IMR-90 (cell line): ENCODE results near the gene NME7. TPM values are rescaled to one million over a fixed set of nuclear protein-coding genes. Genes with fewer than 3 reads are reported as not detected.
A peak's percentile ranks its signal among the peaks of the same experiment; 100 is the strongest.

Experiments
- ATAC-seq: fragments of 200-7000 bp; cut with Tn5 transposase; 2 replicates; pipeline ENCODE4 v1.9.1; 2020; ENCODE audit warnings: low read depth, mild to moderate bottlenecking, moderate library complexity
- BruUV-seq: library from RNA; stranded (reverse); fragments of 400-500 nt; replicated peaks from 2 replicates; lab custom pipeline; 2021; lab: Mats Ljungman, UMichigan
- CTCF ChIA-PET: fragments of 300-600 bp; formaldehyde crosslinking; extraction: SDS; loops from one replicate; lab custom pipeline; 2021; ENCODE audit warnings: antibody characterized with exemption; lab: Yijun Ruan, JAX
- POLR2A ChIA-PET: fragments of 300-600 bp; sonication (Branson Sonifier 250); formaldehyde crosslinking; loops from one replicate; lab custom pipeline; 2022; ENCODE audit warnings: antibody characterized with exemption; ENCODE audit not compliant: unreplicated experiment; lab: Charles Lee
- DNase-seq: peaks from one replicate; pipeline ENCODE4 v3.0.0; 2013
- H2AFZ ChIP-seq: replicated peaks from 2 replicates; pipeline ENCODE3; 2013; ENCODE audit warnings: low read length, mild to moderate bottlenecking; ENCODE audit not compliant: poor library complexity
- H2AK5ac ChIP-seq: 2 replicates; pipeline ENCODE4 v1.6.1; 2013; ENCODE audit warnings: low read depth, low read length, inconsistent platforms
- H2AK9ac ChIP-seq: replicated peaks from 2 replicates; pipeline ENCODE3; 2013; ENCODE audit warnings: mild to moderate bottlenecking, low read depth, low read length, moderate library complexity; ENCODE audit not compliant: poor library complexity
- H2BK120ac ChIP-seq: 2 replicates; pipeline ENCODE4 v1.6.1; 2013; ENCODE audit warnings: low read depth, low read length, inconsistent platforms
- H2BK15ac ChIP-seq: 3 replicates; pipeline ENCODE4 v1.6.1; 2013; ENCODE audit warnings: low read depth, low read length, inconsistent platforms
- H2BK20ac ChIP-seq: 2 replicates; pipeline ENCODE4 v1.6.1; 2013; ENCODE audit warnings: low read depth, mild to moderate bottlenecking, inconsistent platforms, low read length, moderate library complexity
- H2BK5ac ChIP-seq: 2 replicates; pipeline ENCODE4 v1.6.1; 2013; ENCODE audit warnings: mild to moderate bottlenecking, low read depth, low read length, inconsistent platforms; ENCODE audit not compliant: poor library complexity, severe bottlenecking
- H3K14ac ChIP-seq: replicated peaks from 2 replicates; pipeline ENCODE4 v1.6.1; 2013; ENCODE audit warnings: low read depth, low read length, inconsistent platforms
- H3K18ac ChIP-seq: 2 replicates; pipeline ENCODE4 v1.6.1; 2013; ENCODE audit warnings: low read depth, low read length, control low read depth
- H3K23ac ChIP-seq: 2 replicates; pipeline ENCODE4 v1.6.1; 2013; ENCODE audit warnings: low read depth, low read length, inconsistent platforms
- H3K27ac ChIP-seq: 2 replicates; pipeline ENCODE4 v1.5.1; 2013; ENCODE audit warnings: mild to moderate bottlenecking, control low read depth, low read length; ENCODE audit not compliant: insufficient read depth
- H3K27me3 ChIP-seq: 2 replicates; pipeline ENCODE4 v1.6.1; 2013; ENCODE audit warnings: low read length; ENCODE audit not compliant: control insufficient read depth, insufficient read depth
- H3K36me3 ChIP-seq: 2 replicates; pipeline ENCODE4 v1.6.1; 2013; ENCODE audit warnings: low read length, mixed read lengths; ENCODE audit not compliant: control insufficient read depth, insufficient read depth
- H3K4ac ChIP-seq: 2 replicates; pipeline ENCODE4 v1.6.1; 2013; ENCODE audit warnings: low read depth, low read length, inconsistent platforms
- H3K4me1 ChIP-seq: 2 replicates; pipeline ENCODE4 v1.6.1; 2013; ENCODE audit warnings: low read length, mixed read lengths; ENCODE audit not compliant: control insufficient read depth, insufficient read depth
- H3K4me2 ChIP-seq: 2 replicates; pipeline ENCODE4 v1.6.1; 2013; ENCODE audit warnings: low read depth, mild to moderate bottlenecking, control low read depth, low read length, moderate library complexity
- H3K4me3 ChIP-seq: 2 replicates; pipeline ENCODE4 v1.5.1; 2013; ENCODE audit warnings: low read depth, mild to moderate bottlenecking, control low read depth, low read length, moderate library complexity; ENCODE audit not compliant: insufficient read depth
- H3K56ac ChIP-seq: 2 replicates; pipeline ENCODE4 v1.6.1; 2013; ENCODE audit warnings: low read length, inconsistent platforms; ENCODE audit not compliant: insufficient read depth; ENCODE audit errors: extremely low read depth
- H3K79me1 ChIP-seq, 2 experiments: 2 replicates each; pipeline ENCODE4 v1.6.1; 2013; ENCODE audit warnings: low read length in 2 of 2, inconsistent platforms in 1 of 2, low read depth in 1 of 2
- H3K9ac ChIP-seq: 2 replicates; pipeline ENCODE4 v1.6.1; 2013; ENCODE audit warnings: low read depth, low read length, control low read depth
- H3K9me1 ChIP-seq: 2 replicates; pipeline ENCODE4 v1.6.1; 2013; ENCODE audit warnings: low read length, inconsistent platforms; ENCODE audit not compliant: insufficient read depth
- H3K9me3 ChIP-seq: 2 replicates; pipeline ENCODE4 v1.6.1; 2013; ENCODE audit warnings: low read length; ENCODE audit not compliant: control insufficient read depth, insufficient read depth
- H4K20me1 ChIP-seq: 2 replicates; pipeline ENCODE4 v1.6.1; 2013; ENCODE audit warnings: low read length, inconsistent platforms; ENCODE audit not compliant: insufficient read depth
- H4K5ac ChIP-seq: 2 replicates; pipeline ENCODE4 v1.6.1; 2013; ENCODE audit warnings: mild to moderate bottlenecking, low read depth, low read length, control low read depth
- H4K8ac ChIP-seq, 2 experiments: 2 replicates each; pipeline ENCODE4 v1.6.1; 2013; ENCODE audit warnings: low read depth in 2 of 2, low read length in 2 of 2, control low read depth in 1 of 2, inconsistent platforms in 1 of 2
- H4K91ac ChIP-seq: 2 replicates; pipeline ENCODE4 v1.6.1; 2013; ENCODE audit warnings: low read depth, low read length, inconsistent platforms; ENCODE audit not compliant: insufficient read depth
- BHLHE40 ChIP-seq: fragments of 150-350 bp; IDR thresholded peaks from 2 replicates; pipeline ENCODE4 v1.6.1; 2016; ENCODE audit warnings: mild to moderate bottlenecking, low read depth, low read length
- CEBPB ChIP-seq: IDR thresholded peaks from 2 replicates; pipeline ENCODE4 v1.6.1; 2012; ENCODE audit warnings: low read depth, low read length, improper control_type of control experiment
- CHD1 ChIP-seq: IDR thresholded peaks from 2 replicates; pipeline ENCODE4 v1.6.1; 2012; ENCODE audit warnings: low read depth, low read length, improper control_type of control experiment
- FOS ChIP-seq: fragments of 150-350 bp; IDR thresholded peaks from 2 replicates; pipeline ENCODE4 v1.6.1; 2016; ENCODE audit warnings: low read depth, low read length
- MAFK ChIP-seq: IDR thresholded peaks from 2 replicates; pipeline ENCODE4 v1.6.1; 2012; ENCODE audit warnings: low read depth, low read length, improper control_type of control experiment
- MAZ ChIP-seq: IDR thresholded peaks from 2 replicates; pipeline ENCODE4 v1.6.1; 2012; ENCODE audit warnings: low read depth, mild to moderate bottlenecking, low read length, improper control_type of control experiment, moderate library complexity, borderline replicate concordance
- MXI1 ChIP-seq: IDR thresholded peaks from 2 replicates; pipeline ENCODE4 v1.6.1; 2012; ENCODE audit warnings: low read depth, mild to moderate bottlenecking, low read length, moderate library complexity, borderline replicate concordance
- NFE2L2 ChIP-seq: fragments of 150-350 bp; IDR thresholded peaks from 2 replicates; pipeline ENCODE4 v1.6.1; 2016; ENCODE audit warnings: low read depth, mild to moderate bottlenecking, low read length
- POLR2A ChIP-seq: IDR thresholded peaks from 2 replicates; pipeline ENCODE4 v1.6.1; 2012; ENCODE audit warnings: mild to moderate bottlenecking, low read depth, low read length
- RAD21 ChIP-seq: IDR thresholded peaks from 2 replicates; pipeline ENCODE4 v1.6.1; 2012; ENCODE audit warnings: low read length, improper control_type of control experiment
- RCOR1 ChIP-seq: IDR thresholded peaks from 2 replicates; pipeline ENCODE4 v1.6.1; 2012; ENCODE audit warnings: mild to moderate bottlenecking, low read length, improper control_type of control experiment; ENCODE audit not compliant: insufficient replicate concordance
- RFX5 ChIP-seq: IDR thresholded peaks from 2 replicates; pipeline ENCODE4 v1.8.0; 2012; ENCODE audit warnings: low read depth, mild to moderate bottlenecking, low read length, moderate library complexity
- SMC3 ChIP-seq: fragments of 150-350 bp; IDR thresholded peaks from 2 replicates; pipeline ENCODE4 v1.6.1; 2016; ENCODE audit warnings: low read depth, mild to moderate bottlenecking, antibody characterized with exemption, low read length, moderate library complexity
- WGBS, 2 experiments: methylation state at CpG; one replicate each; pipeline versions ENCODE4 v1.1.5 to v1.1.7; 2013; ENCODE audit warnings: missing lambda C conversion rate in 2 of 2; ENCODE audit not compliant: insufficient read length in 1 of 2; ENCODE audit errors: extremely low coverage in 2 of 2; 5-methylcytosine and 5-hydroxymethylcytosine counted together
- dilution Hi-C: fragments of 300-500 bp; cut with HindIII; formaldehyde crosslinking; loops from one replicate; pipeline ENCODE4 v1.14.3; 2018; ENCODE audit warnings: low sequenced_read_pairs; ENCODE audit not compliant: unreplicated experiment
- in situ Hi-C: fragments of 300-500 bp; cut with MboI; formaldehyde crosslinking; loops from 3 replicates; pipeline ENCODE4 v1.14.3; 2019; ENCODE audit warnings: low sequenced_read_pairs, inconsistent platforms, mixed read lengths
- intact Hi-C: fragments of 100-400 bp; cut with micrococcal nuclease; formaldehyde crosslinking; loops from 2 replicates; pipeline ENCODE4 v1.10.0; 2022
- polyA plus RNA-seq, 3 experiments: library from polyadenylated mRNA; depleted of rRNA; stranded (reverse); fragments of >200 nt; gene quantifications; 2 replicates each; pipeline ENCODE4 v1.2.3, GENCODE V29; 2012; ENCODE audit warnings: low replicate concordance in 1 of 3
- total RNA-seq: library from RNA; depleted of rRNA; stranded (reverse); fragments of >200 nt; gene quantifications from 2 replicates; pipeline ENCODE4 v1.2.3, GENCODE V29; 2012
- TF ChIP-seq, protein P1 (sequence below): fragments of 150-350 bp; IDR thresholded peaks from 2 replicates; pipeline ENCODE4 v1.6.1; 2017; ENCODE audit warnings: mild to moderate bottlenecking, antibody characterized with exemption, low read length, low read depth
- TF ChIP-seq, protein P2 (sequence below): fragments of 150-350 bp; IDR thresholded peaks from 2 replicates; pipeline ENCODE4 v1.6.1; 2016; ENCODE audit warnings: low read depth, mild to moderate bottlenecking, low read length, moderate library complexity, borderline replicate concordance
- TF ChIP-seq, protein P3 (sequence below): conservative IDR thresholded peaks from 2 replicates; pipeline ENCODE4 v1.5.1; 2012; ENCODE audit warnings: mild to moderate bottlenecking, low read depth, low read length, improper control_type of control experiment

Gene NME7
- total and polyA plus RNA-seq, 2 of the 4 experiments (the other 2 are of a cell fraction), result 18.3 to 22.4 TPM

DNA sequence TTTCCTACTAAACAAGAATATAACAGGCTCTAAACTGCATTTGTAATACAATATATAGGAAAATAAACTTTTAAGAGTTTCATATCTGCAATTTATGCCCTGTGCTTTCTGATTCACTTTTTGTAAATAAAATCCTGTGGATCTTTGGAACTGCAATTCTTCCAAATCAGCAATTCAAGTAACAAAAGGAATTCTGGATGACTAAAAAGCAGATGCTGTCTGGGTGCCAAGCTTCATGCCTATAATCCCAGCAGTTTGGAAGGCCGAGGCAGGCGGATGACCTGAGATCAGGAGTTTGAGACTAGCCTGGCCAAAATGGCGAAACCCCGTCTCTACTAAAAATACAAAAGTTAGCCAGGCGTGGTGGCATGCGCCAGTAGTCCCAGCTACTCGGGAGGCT lies 6.3 kb downstream of the NME7 start:
- H3K4me2 ChIP-seq, result no peak overlapping the region
- no peaks in the 10 kb centered on the region for H3K9me3 ChIP-seq
- DNase-seq, result peak; percentile 49
- peaks cover 12 to 18% of the 10 kb centered on the region in 2 experiments for H3K79me1 ChIP-seq
- no peak overlapping the region for H2BK15ac ChIP-seq
- H3K27me3 ChIP-seq, result no peaks in the 10 kb centered on the region
- no peak overlapping the region for H4K8ac ChIP-seq
- no peak overlapping the region for H2AFZ ChIP-seq
- ChIA-PET POLR2A (no interaction called here), CTCF (interaction anchor here (0.5 to 1.9 kb wide), 3 partner anchors 13 to 179 kb away, joined by 3 to 6 read pairs (median 4); no protein-coding TSS in a partner anchor)
- no CpG with 5 or more reads among the region's 7 CpGs for WGBS, 2 experiments
- H3K4me1 ChIP-seq, result peaks cover 8% of the 10 kb centered on the region
- H3K56ac ChIP-seq, result no peak overlapping the region
- BruUV-seq, result no TSS peak
- no peak overlapping the region for H3K14ac ChIP-seq
- H3K9ac ChIP-seq, result no peak overlapping the region
- H4K5ac ChIP-seq, result no peak overlapping the region
- peaks cover 2% of the 10 kb centered on the region; the same call in 1 of the 2 replicates for H3K9me1 ChIP-seq
- H3K4ac ChIP-seq, result no peak overlapping the region
- H2BK120ac ChIP-seq, result no peak overlapping the region
- no peak overlapping the region for H3K18ac ChIP-seq
- no peak overlapping the region for H2AK5ac ChIP-seq
- H3K27ac ChIP-seq, result no peak overlapping the region
- dilution Hi-C loops, result no loop called here
- intact Hi-C loops, result no loop called here
- no peak overlapping the region for H2BK20ac ChIP-seq
- no peak overlapping the region for H2BK5ac ChIP-seq
- no peak overlapping the region for H2AK9ac ChIP-seq
- no peaks in the 10 kb centered on the region for H4K20me1 ChIP-seq
- H3K4me3 ChIP-seq, result no peak overlapping the region
- in situ Hi-C loops, result loop anchor here (25.0 kb wide), 1 partner anchor 1024 kb away; no protein-coding TSS in a partner anchor
- ATAC-seq, result no peak
- H4K91ac ChIP-seq, result no peak overlapping the region
- no peak overlapping the region for H3K23ac ChIP-seq
- TF ChIP-seq NFE2L2, result no peak
- no peak for TF ChIP-seq POLR2A
- TF ChIP-seq, protein P1, sequence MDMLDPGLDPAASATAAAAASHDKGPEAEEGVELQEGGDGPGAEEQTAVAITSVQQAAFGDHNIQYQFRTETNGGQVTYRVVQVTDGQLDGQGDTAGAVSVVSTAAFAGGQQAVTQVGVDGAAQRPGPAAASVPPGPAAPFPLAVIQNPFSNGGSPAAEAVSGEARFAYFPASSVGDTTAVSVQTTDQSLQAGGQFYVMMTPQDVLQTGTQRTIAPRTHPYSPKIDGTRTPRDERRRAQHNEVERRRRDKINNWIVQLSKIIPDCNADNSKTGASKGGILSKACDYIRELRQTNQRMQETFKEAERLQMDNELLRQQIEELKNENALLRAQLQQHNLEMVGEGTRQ, result no peak
- TF ChIP-seq RAD21, result no peak
- TF ChIP-seq MAFK, result no peak
- TF ChIP-seq SMC3, result no peak
- TF ChIP-seq RFX5, result no peak
- TF ChIP-seq BHLHE40, result no peak
- TF ChIP-seq MAZ, result no peak
- no peak for TF ChIP-seq FOS
- TF ChIP-seq CEBPB, result no peak
- TF ChIP-seq, protein P2, sequence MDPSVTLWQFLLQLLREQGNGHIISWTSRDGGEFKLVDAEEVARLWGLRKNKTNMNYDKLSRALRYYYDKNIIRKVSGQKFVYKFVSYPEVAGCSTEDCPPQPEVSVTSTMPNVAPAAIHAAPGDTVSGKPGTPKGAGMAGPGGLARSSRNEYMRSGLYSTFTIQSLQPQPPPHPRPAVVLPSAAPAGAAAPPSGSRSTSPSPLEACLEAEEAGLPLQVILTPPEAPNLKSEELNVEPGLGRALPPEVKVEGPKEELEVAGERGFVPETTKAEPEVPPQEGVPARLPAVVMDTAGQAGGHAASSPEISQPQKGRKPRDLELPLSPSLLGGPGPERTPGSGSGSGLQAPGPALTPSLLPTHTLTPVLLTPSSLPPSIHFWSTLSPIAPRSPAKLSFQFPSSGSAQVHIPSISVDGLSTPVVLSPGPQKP, result no peak
- TF ChIP-seq, protein P3, sequence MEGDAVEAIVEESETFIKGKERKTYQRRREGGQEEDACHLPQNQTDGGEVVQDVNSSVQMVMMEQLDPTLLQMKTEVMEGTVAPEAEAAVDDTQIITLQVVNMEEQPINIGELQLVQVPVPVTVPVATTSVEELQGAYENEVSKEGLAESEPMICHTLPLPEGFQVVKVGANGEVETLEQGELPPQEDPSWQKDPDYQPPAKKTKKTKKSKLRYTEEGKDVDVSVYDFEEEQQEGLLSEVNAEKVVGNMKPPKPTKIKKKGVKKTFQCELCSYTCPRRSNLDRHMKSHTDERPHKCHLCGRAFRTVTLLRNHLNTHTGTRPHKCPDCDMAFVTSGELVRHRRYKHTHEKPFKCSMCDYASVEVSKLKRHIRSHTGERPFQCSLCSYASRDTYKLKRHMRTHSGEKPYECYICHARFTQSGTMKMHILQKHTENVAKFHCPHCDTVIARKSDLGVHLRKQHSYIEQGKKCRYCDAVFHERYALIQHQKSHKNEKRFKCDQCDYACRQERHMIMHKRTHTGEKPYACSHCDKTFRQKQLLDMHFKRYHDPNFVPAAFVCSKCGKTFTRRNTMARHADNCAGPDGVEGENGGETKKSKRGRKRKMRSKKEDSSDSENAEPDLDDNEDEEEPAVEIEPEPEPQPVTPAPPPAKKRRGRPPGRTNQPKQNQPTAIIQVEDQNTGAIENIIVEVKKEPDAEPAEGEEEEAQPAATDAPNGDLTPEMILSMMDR, result no peak
- TF ChIP-seq CHD1, result no peak
- no peak for TF ChIP-seq MXI1
- no peak for TF ChIP-seq RCOR1
- H3K36me3 ChIP-seq, result no peaks in the 10 kb centered on the region
